Measurements from ENCODE around the gene CLSTN1.
"Not testable (repeated sequence)": the region's sequence is repeated elsewhere in the genome, so short reads cannot be mapped to it uniquely, and the experiment has no call there.

CLSTN1 gene

DNA sequence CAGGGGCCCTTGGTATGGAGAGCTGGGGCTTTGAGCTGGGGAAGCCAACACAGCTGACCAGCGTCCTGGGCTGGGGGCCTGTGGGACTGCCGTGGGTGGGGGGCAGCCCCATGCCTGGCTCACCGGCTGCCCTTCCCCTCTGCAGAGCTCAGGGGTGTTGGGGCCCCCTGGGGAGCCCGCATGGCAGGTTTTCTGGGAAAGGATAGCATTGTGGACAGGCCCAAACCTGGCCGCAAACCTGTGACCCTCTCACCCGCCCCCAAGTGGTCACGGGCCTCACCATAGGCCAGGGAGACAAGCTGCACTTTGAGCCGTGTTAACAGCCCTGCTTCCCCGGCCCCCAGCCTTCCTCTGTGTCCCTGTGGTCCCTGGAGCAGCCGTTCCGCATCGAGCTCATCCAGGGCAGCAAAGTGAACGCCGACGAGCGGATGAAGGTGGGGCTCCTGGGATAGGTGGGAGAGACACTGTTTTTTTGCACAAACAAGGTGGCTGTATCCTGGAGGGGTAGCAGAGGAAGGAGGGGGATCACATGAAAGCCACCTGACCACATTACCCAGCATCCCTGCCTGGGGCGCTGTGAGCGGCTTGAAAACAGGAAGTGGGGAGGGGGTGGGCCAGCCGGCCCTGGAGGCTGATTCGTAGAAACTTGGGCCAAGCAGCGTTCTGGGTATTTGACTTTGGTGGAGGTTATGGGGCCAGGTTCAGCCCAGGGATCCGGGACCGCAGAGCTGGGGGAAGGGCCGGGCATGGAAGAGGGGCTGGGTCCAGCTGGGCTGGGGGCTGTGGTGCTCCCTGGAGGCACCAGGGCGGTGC is 106.4 kb downstream of the CLSTN1 start:
- DNase-seq (ENCODE audit: extremely low read depth in 1 of 2, low read depth in 1 of 2) = peak; percentile 81 to 88

DNA sequence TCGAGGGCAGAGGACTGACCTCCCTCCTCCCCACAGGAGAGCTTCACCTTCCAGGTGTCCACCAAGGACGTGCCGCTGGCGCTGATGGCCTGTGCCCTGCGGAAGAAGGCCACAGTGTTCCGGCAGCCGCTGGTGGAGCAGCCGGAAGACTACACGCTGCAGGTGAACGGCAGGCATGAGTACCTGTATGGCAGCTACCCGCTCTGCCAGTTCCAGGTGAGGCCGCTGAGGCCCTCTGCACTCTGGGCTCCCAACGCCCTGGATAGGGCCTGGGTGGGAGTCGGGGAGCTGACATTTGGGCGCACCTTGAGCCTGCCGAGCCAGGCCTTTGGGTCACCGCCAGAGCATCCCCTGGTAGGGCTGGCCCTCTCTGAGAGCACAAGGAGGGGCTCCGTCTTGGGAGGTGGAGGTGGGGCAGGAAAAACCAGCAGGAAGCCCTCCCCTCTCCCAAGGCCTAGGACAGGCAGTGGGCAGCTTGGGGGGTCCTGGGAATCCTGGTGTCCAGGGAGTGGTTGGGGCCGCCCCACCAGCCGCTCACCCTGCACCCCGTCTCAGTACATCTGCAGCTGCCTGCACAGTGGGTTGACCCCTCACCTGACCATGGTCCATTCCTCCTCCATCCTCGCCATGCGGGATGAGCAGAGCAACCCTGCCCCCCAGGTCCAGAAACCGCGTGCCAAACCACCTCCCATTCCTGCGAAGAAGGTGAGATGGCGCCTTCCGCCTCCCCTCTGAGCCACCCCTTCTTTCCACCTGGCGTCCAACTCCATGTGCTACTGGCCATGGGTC is 107.2 kb downstream of the CLSTN1 start:
- peak in 1 of 2 donors; percentile 18 for DNase-seq (ENCODE audit: extremely low read depth in 1 of 2, low read depth in 1 of 2)

GRCh38 chr1:9715536-9716226 is 108.1 kb downstream of the CLSTN1 start:
- peak in 1 of 2 donors; percentile 55 for DNase-seq (ENCODE audit: extremely low read depth in 1 of 2, low read depth in 1 of 2)

- DNase-seq (ENCODE audit: extremely low read depth in 1 of 2, low read depth in 1 of 2) = no peak
Observed at GRCh38 chr1:9714257-9714718, 109.5 kb downstream of the CLSTN1 start.

DNA sequence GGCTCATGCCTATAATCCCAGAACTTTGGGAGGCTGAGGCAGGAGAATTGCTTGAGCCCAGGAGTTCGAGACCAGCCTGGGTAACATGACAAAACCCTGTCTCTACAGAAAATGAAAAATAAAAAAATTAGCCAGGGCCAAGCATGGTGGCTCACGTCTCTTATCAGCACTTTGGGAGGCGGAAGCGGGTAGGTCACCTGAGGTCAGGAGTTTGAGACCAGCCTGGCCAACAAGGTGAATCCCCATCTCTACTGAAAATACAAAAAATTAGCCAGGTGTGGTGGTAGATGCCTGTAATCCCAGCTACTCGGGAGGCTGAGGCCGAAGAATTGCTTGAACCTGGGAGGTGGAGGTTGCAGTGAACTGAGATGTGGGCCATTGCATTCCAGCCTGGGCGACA is 111.0 kb downstream of the CLSTN1 start:
- DNase-seq (ENCODE audit: extremely low read depth in 1 of 2, low read depth in 1 of 2) = not testable (repeated sequence)

- no peak for DNase-seq (ENCODE audit: extremely low read depth in 1 of 2, low read depth in 1 of 2)
Observed at GRCh38 chr1:9711466-9712020, 112.2 kb downstream of the CLSTN1 start.

DNA sequence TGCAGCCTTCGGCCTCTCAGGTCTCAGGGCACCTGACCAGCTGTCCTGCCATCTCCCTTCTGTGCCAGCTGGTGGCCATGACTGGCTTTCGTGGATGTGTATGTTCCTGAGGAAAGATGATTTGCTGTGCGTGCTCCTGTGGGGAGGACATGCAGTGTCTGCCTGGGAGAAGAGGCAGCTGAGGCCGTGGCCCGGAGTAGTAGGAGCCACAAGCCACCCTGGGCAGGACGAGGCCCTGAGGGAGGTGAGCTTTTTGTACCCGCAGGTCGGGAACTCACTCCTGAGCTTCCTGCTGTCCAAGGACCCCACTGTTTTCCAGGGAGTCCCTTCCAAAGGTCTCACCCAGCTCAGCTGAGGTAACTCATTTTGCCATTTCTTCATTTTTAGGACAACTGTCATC is 113.7 kb downstream of the CLSTN1 start:
- no peak for DNase-seq (ENCODE audit: extremely low read depth in 1 of 2, low read depth in 1 of 2)

- DNase-seq (ENCODE audit: extremely low read depth in 1 of 2, low read depth in 1 of 2) = no peak
Observed at GRCh38 chr1:9706178-9706577, 117.6 kb downstream of the CLSTN1 start.

DNA sequence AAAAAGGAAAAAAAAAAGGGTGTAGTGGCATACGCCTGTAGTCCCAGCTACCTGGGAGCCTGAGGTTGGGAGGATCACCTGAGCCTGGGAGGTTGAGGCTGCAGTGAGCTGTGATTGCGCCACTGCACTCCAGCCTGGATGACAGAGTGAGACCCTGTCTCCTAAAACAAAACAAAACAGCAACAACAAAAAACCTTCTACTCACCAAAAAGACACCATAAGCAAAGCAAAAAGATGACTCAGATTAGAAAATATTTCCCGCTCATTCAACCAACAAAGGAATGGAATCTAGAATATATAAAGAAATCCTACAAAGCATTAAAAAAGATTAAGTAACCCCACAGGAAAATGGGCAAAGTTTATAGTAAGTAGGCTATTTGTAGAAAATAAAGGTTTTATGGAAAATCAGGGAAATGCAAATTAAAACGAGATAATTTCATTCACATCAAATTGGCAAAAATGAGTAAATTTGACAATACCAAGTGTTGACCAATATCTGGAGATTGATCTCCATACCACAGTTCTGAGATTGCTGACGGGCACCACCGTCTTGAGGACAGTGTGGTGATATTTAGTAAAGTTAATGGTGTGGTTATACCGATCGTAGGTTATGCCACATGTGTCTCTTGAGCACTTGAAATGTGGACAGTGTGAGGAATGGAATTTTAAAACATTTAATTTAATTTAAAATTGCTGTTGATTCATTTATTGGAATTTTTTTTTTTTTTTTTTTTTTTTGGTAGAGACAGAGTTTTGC is 118.2 kb downstream of the CLSTN1 start:
- no peak for DNase-seq (ENCODE audit: extremely low read depth in 1 of 2, low read depth in 1 of 2)

GRCh38 chr1:9703681-9704080 is 120.1 kb downstream of the CLSTN1 start:
- no peak for DNase-seq (ENCODE audit: extremely low read depth in 1 of 2, low read depth in 1 of 2)

DNA sequence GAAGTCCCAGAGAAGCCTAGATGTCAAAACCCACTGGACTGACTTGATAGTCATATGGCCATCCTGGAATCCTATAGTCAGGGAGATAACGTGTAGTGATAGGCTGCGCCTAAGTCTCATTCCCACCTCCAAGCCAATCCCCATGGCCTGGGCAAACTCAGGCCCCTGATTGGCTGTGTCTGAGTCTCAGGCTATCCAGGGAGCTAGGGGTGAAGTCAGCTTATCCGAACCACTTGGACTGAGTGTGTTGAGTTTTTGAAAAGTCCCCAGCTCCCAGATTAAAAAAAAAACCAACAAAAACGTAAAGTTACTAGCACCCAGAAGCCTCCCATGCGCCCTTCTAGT is 120.6 kb downstream of the CLSTN1 start:
- DNase-seq (ENCODE audit: extremely low read depth in 1 of 2, low read depth in 1 of 2) = no peak

GRCh38 chr1:9701665-9702064 is 122.1 kb downstream of the CLSTN1 start:
- DNase-seq (ENCODE audit: extremely low read depth in 1 of 2, low read depth in 1 of 2) = no peak

- DNase-seq (ENCODE audit: extremely low read depth in 1 of 2, low read depth in 1 of 2) = no peak
Observed at GRCh38 chr1:9700340-9700739, 123.4 kb downstream of the CLSTN1 start.

- no peak for DNase-seq (ENCODE audit: extremely low read depth in 1 of 2, low read depth in 1 of 2)
Observed at GRCh38 chr1:9699361-9699760, 124.4 kb downstream of the CLSTN1 start.

DNA sequence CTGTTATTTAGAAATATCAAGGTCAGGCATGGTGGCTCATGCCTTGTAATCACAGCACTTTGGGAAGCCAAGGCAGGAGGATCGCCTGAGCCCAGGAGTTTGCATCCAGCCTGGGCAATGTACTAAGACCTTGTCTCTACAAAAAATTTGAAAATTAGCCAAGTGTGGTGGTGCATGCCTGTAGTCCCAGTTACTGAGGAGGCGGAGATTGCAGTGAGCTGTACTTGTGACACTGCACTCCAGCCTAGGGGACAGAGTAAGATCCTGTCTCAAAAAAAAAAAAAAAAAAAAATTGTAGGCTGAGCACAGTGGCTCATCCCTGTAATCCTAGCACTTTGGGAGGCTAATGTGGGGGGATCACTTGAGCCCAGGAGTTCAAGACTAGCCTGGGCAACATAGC is 127.0 kb downstream of the CLSTN1 start:
- DNase-seq (ENCODE audit: extremely low read depth in 1 of 2, low read depth in 1 of 2) = no peak

- DNase-seq (ENCODE audit: extremely low read depth in 1 of 2, low read depth in 1 of 2) = no peak
Observed at GRCh38 chr1:9691691-9692090, 132.1 kb downstream of the CLSTN1 start.

DNA sequence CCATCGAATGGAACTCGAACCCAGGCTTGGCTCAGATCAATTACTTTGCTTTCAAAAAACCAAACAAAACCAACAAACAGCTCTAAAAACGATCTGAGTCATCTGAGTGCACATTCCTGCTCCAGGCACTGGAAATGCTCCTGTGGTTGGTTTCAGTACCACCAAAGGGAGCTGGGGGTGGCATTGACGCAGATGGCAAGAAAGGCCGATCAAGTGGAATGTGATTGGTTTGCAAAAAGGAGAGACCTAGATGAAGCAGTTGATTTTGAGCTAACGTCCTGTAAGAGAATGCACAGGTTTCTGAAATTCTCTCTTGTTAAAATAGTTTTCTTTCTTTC is 132.7 kb downstream of the CLSTN1 start:
- no peak for DNase-seq (ENCODE audit: extremely low read depth in 1 of 2, low read depth in 1 of 2)

DNA sequence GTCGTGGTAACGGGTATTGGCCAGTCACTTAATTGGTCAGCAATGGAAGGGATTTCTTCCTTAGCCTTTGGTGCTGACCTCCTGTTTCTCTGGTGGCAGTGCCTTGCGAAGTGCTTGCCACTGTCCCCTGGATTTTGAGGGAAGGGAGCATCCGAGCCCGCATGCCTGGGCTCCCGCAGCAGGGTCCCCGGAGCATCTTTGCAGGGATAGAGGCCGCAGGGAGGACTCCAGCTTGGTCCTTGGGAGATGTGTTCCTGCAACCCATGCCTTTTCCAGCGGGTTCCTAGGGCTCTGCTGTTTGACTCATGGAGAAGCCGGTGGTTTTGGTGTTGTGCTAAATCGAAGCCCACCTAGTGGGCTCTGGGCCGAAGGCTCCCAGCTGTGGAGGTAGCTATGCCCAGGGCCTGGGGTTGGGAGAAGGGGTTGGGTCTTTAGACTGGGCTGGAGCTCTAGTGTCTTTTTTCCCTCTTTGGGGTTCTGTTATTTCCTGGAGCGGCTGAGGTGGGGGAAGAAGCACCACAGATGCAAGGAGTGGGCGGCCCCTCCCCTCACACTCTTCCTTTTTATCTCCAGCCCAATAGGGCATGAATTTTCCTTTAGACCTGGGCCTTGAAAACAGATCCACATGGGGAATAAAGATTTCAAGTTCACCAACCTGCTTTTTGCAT is 133.2 kb downstream of the CLSTN1 start:
- DNase-seq (ENCODE audit: extremely low read depth in 1 of 2, low read depth in 1 of 2) = no peak

DNA sequence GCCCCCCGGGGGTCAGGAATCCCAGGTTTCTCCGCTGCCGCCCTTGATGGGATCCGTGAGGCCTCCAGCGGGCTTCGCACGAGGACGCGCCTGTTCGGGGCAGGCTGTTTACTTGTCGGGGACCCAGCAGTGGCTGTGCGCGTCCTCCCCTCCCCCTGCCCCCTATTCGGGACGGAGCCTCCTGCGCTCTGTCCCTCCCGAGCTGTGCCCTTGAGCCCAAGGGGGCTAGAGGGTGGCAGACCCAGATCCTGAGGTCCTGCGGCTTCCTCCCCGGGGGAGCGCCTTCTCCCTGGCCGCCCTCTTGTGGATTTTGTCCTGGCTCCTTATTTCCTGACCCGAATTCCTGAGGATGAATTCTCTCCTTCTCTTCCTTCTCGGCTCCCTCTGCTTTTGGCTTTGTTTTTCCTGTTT is 133.8 kb downstream of the CLSTN1 start:
- DNase-seq (ENCODE audit: extremely low read depth in 1 of 2, low read depth in 1 of 2) = no peak
